GM12873 (cell line): ENCODE data around the gene SCART1.

Experiments used
- TF ChIP-seq, protein P1 (sequence below): IDR thresholded peaks from 2 replicates; pipeline ENCODE4 v1.5.1; 2012; ENCODE audit warnings: low read depth, mild to moderate bottlenecking, moderate library complexity, low read length, control low read depth; ENCODE audit not compliant: insufficient read depth; ENCODE audit errors: missing control alignments

The SCART1 gene

DNA sequence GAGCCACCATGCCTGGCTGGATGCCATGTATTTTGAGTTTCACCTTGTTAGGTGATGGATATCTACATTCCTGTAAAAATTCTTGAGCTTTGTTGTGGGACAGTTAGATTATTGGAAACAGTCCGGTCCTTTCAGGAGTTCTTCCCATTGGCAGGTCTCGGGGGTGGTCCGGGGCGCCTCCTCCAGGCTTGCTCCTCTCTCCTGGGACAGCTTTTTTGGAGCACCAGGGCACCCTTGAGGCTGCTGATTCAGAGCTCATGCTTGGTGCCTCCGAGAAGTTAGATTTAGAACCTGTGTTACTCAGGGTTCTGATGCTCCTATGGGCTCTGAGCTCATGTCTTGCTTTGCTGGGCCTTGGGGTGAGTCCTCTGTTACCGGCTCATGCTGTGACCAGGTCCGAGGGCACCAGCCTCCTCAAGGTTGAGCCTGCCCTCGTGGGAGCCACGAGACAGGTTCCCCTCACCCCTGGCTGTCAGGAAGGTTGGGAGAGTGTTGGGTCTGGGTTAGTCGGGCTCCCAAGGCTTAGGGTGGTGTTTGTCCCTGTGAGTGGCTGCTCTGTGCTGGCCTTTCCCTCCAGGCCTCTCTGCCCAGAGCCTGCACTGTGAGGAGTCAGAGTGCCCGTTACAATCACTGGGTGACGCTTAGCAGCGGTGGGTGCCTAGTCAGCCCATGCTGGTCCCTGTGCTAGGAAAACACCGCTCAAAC, 35.3 kb upstream of the SCART1 start:
- TF ChIP-seq, protein P1, sequence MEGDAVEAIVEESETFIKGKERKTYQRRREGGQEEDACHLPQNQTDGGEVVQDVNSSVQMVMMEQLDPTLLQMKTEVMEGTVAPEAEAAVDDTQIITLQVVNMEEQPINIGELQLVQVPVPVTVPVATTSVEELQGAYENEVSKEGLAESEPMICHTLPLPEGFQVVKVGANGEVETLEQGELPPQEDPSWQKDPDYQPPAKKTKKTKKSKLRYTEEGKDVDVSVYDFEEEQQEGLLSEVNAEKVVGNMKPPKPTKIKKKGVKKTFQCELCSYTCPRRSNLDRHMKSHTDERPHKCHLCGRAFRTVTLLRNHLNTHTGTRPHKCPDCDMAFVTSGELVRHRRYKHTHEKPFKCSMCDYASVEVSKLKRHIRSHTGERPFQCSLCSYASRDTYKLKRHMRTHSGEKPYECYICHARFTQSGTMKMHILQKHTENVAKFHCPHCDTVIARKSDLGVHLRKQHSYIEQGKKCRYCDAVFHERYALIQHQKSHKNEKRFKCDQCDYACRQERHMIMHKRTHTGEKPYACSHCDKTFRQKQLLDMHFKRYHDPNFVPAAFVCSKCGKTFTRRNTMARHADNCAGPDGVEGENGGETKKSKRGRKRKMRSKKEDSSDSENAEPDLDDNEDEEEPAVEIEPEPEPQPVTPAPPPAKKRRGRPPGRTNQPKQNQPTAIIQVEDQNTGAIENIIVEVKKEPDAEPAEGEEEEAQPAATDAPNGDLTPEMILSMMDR: no peak

DNA sequence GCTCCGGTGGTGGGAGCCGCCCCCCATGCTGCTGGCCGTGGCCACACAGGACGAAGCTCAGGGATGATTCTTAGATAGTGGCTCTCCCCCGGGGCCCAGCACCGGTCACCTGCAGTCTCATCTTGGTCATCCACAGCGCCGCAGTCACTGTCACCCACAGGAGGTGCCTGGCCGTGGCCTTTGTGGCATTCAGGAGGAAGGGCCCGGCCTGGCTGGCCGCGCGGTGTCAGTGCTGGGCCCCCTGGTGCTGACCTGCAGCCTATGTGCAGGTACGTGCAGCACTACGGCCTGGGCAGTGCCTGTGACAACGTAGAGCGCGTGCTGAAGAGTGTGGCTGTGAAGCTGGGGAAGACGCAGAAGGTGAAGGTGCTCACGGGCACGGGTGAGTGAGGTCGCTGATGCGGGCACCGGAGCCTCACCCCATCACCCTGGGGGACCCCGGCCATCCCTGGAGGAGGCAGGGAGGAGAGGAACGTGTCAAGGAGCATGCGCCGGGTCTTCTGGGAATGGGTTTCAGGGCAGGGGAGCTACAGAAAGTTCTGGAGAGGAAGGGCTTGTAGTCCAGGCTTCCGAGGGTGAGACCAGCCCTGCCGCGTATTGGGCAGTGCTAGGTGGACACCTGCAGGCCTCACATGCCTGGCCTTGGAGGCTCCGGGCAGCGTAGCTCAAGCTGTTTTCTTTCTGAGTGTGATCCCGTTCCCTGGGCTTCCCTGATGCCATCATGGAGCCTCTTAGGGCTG, 34.4 kb upstream of the SCART1 start:
- TF ChIP-seq, protein P1: no peak

DNA sequence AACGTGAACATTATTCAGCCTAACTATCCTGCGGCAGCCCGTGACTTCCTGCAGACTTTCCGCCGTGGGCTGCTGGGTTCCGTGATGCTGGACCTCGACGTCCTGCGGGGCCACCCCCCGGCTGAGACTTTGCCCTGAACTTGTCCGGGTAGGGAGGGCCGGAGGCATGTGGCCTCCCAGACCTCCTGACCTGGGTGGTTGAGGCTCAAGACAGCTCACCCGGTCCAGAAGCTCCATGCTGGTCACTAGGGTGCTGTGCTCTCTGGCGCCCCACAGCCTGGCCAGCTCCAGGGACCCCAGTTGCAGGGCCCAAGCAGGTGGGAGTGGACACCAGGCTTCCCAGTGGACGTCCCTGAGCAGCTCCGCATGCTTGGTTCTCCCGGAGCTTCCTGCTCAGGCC, 33.7 kb upstream of the SCART1 start:
- TF ChIP-seq, protein P1: no peak

DNA sequence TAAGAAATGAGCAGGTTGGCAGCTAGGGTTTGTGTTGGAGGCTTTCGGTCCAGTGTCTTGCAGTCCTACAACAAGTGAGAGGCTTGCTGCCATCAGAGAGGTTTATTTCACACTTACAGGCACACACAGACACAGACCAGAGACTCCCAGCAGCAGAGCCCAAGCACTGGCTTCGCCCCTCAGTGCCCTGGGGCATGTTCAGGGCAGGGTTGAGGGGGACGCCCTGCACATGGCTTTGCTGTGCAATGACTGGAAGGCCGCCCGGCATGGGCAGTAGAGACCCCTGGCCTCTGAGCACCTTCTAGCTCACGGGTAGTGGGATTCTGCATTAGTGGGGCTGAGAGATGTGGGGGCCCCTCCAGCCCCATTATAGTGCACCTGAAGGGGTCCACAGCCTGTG, 33.2 kb upstream of the SCART1 start:
- TF ChIP-seq, protein P1: no peak

DNA sequence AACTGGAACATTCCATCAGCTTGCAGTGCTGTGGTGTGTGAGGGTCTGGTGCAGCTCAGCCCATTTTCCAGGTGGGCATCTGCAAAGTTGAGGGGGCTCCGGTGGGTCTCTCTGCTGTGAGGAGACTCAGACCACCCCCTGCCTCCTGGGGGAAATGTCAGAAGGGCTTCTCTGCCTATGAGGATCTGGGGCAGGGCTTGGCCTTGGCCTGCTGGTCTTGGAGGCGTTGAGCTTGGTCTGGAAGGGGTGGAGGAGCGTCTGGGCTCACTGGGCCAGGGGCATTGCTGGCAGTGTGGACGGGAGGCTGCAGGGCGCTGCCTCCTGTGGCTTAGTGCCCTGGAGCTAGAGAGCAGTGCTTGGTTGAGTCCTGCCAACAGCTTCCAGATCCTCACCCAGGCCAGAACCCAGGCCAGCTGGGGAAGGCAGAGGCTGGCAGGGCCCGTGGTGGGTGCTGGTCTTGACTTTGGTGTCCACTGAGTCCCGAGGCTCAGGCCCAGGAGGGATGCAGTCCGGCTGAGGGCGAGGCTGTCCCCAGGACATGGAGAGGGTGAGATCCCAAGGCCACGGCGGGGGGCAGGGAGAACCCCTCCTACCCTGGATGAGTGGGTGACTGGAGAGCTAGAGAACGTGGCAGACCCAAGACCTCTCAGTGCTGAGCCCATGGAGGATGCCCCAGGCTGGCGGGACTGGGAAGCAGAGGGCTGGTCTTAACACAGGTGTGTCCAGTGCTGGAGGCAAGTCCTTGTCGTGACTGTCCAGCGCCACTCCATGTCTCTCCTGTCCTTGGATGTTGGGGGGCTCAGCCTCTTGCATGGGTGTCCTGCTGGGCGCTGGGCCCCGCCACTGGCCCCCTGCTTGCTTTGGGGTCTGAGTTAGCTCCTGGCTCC, 32.2 kb upstream of the SCART1 start:
- TF ChIP-seq, protein P1: no peak

DNA sequence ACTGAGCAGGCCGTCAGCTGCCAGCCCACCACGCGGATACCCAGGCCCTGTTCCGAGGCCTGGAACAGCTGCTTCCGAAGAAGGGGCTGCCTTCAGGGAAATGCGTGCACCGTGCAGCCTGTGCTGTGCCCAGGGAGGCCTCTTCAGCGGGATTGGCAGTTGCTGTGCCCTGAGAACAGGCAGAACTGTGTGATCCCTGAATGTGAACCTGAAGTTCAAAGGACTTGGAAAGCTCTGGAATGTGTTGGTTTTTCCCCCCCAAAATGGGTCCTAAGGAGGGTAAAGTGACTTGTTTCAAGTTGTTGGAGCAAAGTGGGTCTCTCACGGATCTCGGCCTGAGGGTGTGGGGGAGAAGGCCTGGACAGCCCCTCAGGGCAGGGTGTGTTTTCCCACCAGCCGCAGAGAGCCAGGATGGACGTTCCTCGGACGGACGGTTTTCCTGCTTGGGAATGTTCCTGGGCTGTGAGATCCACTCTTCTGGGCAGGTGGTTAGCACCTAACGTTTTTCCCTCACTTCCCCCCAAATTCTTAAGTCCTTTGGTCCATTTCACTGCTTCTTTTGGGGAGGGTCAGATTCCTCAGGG, 31.4 kb upstream of the SCART1 start:
- TF ChIP-seq, protein P1: no peak
